GM12875 (cell line): ENCODE results near the gene ZWILCH.

Experiments used
- H3K4me3 ChIP-seq: one replicate; pipeline ENCODE4 v1.5.1; 2011; ENCODE audit warnings: low read depth, low read length, control low read depth
- TF ChIP-seq, protein P1 (sequence below): IDR thresholded peaks from 2 replicates; pipeline ENCODE4 v1.5.1; 2011; ENCODE audit warnings: low read depth, mild to moderate bottlenecking, control low read depth, inconsistent platforms, low read length, moderate library complexity, borderline replicate concordance; ENCODE audit not compliant: insufficient read depth

ZWILCH gene

DNA sequence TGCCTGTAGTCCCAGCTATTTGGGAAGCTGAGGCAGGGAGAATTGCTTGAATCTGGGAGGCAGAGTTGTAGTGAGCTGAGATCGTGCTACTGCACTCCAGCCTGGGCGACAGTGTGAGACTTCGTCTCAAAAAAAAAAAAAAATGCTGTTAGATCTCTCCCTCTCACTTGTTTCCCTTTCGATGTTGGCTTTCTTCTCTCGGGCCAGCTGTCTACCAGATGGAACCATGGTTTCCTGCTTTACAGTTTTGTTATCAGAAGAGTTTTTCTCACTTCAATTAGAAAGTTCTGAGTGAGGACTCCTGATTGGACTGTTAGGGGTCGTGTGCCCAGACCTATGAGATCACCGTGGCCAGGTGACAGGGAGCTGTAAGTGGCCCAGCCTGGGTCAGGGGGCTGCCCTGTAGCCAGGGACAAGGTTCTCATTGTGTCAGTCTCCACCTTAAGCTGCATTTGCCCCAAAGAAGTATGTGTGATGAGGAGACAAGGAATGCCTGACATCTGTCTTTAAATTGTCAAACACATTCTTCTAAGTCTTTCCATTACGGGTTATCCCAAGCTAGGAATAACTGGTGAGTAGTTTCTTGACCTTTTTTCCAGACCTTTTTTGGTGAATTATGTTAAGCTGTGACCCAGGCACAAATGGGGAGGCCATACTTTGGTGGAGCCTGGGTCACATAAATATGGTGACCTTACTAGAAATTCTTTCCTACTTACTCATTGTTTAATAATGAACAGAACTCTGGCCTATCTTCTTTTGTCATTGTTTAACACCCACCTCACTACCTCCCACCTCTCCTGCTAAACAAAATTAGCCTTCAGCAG, 32.7 kb upstream of the ZWILCH start:
- TF ChIP-seq, protein P1, sequence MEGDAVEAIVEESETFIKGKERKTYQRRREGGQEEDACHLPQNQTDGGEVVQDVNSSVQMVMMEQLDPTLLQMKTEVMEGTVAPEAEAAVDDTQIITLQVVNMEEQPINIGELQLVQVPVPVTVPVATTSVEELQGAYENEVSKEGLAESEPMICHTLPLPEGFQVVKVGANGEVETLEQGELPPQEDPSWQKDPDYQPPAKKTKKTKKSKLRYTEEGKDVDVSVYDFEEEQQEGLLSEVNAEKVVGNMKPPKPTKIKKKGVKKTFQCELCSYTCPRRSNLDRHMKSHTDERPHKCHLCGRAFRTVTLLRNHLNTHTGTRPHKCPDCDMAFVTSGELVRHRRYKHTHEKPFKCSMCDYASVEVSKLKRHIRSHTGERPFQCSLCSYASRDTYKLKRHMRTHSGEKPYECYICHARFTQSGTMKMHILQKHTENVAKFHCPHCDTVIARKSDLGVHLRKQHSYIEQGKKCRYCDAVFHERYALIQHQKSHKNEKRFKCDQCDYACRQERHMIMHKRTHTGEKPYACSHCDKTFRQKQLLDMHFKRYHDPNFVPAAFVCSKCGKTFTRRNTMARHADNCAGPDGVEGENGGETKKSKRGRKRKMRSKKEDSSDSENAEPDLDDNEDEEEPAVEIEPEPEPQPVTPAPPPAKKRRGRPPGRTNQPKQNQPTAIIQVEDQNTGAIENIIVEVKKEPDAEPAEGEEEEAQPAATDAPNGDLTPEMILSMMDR: no peak
- no peak overlapping the region for H3K4me3 ChIP-seq

- TF ChIP-seq, protein P1: no peak
- H3K4me3 ChIP-seq: no peak overlapping the region
Measured at GRCh38 chr15:66474135-66474534, 31.0 kb upstream of the ZWILCH start.

- TF ChIP-seq, protein P1: no peak
- no peak overlapping the region for H3K4me3 ChIP-seq
Measured at GRCh38 chr15:66474963-66475362, 30.2 kb upstream of the ZWILCH start.

GRCh38 chr15:66476535-66476934, 28.6 kb upstream of the ZWILCH start:
- H3K4me3 ChIP-seq: no peak overlapping the region
- TF ChIP-seq, protein P1: no peak

DNA sequence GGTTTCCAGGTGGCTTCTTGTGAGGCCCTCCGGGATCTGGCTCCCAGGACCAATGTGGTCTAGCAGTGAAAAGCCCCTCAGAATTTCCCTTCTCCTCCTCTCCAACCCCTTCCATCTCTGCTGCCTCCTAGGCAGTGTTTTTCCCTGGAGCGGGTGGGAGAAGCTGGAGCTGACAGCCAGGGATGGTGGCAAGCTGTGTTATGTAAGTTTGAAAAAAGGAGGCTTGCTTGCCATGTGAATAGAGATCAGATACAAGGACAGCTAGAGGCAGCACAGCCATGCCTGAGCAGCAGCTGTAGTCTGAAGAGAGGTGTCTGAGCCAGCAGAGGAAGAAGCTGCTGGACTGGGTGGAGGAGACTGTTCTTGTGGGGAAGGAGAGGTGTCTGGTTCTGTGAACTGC, 28.1 kb upstream of the ZWILCH start:
- no peak overlapping the region for H3K4me3 ChIP-seq
- TF ChIP-seq, protein P1: no peak

DNA sequence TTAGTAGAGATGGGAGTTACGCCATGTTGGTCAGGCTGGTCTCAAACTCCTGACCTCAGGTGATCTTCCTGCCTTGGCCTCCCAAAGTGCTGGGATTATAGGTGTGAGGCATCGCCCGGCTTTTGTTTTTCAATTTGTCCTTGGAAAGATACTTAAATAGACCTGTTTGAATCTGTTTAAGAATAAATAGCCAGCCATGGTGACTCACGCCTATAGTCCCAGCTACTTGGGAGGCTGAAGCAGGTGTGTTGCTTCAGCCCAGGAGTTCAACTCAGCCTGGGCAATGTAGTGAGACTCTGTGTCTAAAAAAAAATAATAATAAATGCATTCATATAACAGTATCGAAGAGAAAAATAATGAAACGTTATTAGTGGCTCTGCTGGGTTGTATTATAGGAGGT, 24.9 kb upstream of the ZWILCH start:
- H3K4me3 ChIP-seq: no peak overlapping the region
- TF ChIP-seq, protein P1: no peak
